Islet of Langerhans (tissue), 1 donor: ENCODE data around the gene EFHC1.

Experiments
- FAIRE-seq: peaks from one replicate; lab custom pipeline; 2011; peaks lifted over from hg19 to GRCh38; lab: Jason Lieb, UNC

Gene EFHC1

DNA sequence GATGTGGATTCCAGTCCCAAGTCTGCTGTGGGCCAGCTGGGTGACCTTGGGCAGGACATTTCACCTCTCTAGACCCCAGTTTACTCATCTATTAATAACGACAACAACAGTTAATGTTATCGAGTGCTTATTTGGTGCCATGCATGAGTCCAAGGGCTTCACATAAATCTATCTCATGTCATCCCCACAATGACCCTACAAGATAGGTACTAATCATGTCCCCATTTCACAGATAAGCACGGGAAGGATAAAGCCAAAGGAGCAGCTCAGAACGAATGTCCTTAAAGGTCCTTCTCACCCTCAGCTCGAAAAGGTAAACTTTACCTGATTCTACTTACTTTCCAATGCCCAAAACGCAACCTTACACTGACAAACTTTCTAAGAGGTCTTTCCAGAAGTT lies 121.0 kb downstream of the EFHC1 start:
- no peak for FAIRE-seq

DNA sequence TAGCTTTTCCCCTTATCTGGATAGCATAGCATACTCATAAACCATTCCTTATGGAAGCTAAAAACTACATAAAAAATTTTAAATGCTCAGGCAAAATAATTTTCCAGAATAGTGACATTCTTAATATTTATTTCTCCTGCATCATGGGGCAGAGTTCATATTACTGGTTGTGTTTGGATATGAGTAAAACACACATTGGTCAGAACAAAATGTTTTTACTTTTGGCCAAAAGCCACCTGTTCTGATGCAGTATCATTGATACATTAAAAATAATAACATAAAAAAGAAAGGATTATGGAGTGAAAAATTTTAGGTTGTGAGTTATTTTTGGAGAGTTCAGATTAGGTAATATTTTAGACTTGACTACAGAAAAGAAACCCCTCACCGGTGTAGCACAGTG lies 123.1 kb downstream of the EFHC1 start:
- no peak for FAIRE-seq

- no peak for FAIRE-seq
Observed at GRCh38 chr6:52543729-52544601, 123.8 kb downstream of the EFHC1 start.

GRCh38 chr6:52544602-52545405 lies 124.7 kb downstream of the EFHC1 start:
- no peak for FAIRE-seq

DNA sequence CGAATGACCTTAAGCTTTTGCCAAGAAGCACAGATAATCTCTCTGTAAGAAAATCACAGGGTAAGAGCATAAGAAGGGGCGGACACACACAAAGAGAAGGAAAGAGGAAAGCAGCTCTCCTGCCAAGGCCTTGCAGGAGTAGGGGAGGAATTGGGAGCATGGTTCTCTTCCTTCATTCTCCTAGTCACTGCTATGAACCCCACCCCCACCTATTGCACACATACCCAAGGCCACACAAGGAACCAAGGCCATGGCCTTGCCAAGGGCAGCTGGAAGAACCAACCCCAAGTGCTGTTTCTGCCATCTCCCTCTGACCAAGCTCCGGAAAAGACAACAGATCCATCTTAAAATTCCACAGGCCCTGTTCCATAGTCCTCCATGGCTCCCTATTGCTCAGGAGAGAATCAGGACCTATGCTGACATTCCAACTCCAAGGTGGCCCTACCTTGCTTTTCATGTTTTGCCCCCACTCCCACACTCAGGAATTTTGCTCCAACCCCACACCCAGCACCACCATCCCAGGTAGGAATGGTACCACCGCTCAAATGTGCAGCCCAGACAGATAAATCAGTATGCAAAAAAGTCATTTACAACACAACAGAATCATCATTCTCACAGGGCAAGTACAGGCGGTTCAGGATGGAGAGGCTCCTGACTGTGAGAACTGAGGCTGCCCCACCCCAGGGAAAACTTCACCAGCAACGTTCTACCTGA lies 125.4 kb downstream of the EFHC1 start:
- FAIRE-seq = no peak

DNA sequence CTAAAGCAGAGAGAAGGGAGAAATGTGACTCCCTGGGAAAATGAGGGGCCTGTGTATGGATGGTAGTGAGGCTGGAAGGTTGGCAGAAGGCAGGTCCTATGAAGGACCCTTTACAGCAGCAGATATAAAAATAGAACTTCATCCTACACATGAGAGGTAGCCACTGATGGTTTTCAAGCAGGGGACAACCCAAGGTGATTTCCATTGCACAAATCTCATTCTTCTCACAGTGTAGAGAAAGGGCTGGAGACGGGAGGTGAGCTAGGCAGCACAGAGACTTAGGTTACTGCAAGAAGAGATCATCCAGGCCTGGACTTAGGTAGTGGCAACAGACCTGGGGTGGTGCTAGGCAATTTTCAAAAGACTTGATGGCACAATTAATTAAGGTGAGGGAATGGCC lies 126.0 kb downstream of the EFHC1 start:
- FAIRE-seq = no peak

- no peak for FAIRE-seq
Observed at GRCh38 chr6:52546678-52547077, 126.5 kb downstream of the EFHC1 start.

GRCh38 chr6:52547647-52548352 lies 127.7 kb downstream of the EFHC1 start:
- FAIRE-seq = no peak

- no peak for FAIRE-seq
Observed at GRCh38 chr6:52548353-52548713, 128.2 kb downstream of the EFHC1 start.

- no peak for FAIRE-seq
Observed at GRCh38 chr6:52548999-52549398, 128.9 kb downstream of the EFHC1 start.

DNA sequence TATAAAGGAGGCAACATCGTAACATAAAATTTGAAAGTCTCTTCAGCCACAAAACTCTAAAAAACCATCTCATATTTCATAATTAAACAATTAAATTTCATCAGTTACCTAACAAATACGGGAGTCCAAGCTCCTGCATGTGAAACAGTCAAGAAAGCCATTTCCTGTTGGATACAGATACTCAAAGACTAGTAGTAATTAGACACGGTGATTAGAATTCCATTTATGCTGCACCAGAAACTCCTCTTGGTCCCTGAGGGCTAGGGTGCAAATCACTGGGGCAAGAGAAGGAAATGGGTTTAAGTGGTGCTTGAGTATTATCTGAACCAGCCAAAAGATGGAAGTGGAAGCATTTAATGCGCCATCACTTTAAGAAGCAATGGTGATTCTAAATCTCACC lies 129.3 kb downstream of the EFHC1 start:
- no peak for FAIRE-seq

DNA sequence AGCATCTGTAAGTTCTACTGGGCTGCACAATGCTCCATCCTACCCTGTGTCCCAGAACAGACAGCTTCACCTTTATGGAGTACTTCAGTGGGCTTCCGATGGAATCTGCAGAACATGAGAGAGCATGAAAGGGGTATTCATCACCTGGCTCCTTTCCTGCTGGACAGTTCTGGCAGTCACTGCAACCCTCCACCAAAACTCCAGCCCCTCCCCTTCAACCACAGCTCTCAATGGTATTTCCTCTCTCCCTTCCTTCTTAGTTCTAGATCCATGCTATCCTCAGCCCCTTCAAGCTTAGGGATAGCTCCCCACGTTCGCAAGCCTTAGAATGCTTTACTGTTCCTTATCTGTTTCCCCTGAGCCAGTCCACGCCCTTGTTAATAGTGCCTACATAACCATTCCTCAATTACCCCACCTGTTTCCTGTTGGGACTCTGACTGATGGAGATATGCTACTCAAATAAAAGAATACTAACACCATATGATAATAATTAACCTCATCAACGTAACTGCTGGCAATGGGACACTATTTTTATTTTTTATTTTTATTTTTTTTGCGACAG lies 130.0 kb downstream of the EFHC1 start:
- FAIRE-seq = no peak

DNA sequence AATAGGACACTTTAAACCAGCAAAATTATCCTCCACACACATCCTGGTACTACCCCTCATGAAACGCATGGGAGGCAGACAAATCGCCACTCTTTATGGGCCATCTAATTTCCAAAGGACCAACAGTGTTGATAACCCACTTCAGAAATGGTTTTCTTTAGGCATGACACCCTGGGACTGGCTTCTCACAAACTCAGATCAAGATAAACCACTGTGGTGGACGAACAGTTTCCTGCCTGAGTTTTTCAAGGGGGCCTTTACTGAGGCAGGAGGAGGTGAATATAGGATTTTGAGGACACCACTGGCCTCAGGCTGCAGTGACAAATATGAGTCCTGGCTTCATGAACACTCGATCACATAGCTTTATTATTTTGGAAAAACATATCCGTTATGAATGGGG lies 130.7 kb downstream of the EFHC1 start:
- FAIRE-seq = no peak

- no peak for FAIRE-seq
Observed at GRCh38 chr6:52551483-52552277, 131.5 kb downstream of the EFHC1 start.

GRCh38 chr6:52552278-52552643 lies 132.1 kb downstream of the EFHC1 start:
- FAIRE-seq = no peak

DNA sequence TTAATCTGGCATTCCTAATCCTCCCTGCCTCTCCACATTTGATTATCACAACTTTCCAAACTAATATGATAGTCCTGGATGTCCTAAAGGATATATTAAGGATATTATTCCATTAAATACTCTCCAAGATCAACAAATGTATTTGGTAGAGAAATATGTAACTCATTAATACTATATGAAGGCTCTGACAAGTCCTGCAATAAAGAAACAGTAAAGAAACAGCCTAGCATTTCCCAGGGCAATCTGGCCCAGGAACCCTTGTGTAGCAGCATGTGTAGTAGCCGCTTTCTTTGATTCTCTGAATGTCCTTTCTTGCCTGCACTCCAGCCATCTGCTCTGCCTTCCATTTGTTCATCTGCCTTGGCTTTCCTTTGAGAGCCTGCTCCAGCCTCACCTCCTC lies 133.0 kb downstream of the EFHC1 start:
- FAIRE-seq = no peak

- no peak for FAIRE-seq
Observed at GRCh38 chr6:52553719-52554118, 133.6 kb downstream of the EFHC1 start.

GRCh38 chr6:52554684-52555280 lies 134.6 kb downstream of the EFHC1 start:
- no peak for FAIRE-seq

DNA sequence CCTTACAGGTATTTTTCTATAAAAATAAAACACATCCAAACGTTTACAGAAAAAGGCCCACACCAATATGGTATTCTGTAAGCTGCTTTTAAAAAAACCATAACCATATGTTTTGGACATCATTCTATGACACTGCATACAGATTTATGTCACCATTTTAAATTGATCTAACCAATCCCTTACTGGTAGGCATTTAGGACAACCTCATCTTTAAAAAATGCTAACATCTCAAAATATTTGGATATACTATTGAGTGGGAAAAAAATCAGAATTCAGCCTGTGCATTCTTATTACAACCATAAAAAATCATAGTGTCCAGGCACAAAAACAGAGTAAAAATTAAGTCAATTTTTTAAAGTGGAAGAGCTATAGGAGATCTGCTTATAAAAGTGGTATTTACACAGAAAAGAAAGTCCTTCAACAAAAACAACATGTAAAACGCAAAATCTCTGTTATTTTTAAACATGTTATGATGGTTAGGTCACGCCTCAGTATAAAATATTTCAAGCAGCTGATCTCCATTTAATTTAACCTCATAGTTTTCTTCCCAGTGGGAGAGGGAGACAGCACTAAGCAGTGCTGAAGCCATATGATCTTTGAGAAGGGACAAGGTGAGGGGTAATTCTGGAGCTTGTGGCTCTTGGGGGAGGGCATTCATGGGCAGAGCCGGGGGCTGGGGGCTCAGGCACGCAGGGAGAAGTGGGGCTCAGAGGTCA lies 135.5 kb downstream of the EFHC1 start:
- FAIRE-seq = no peak
